Dendritic cell treated with granulocyte-macrophage colony-stimulating factor and Interleukin-4, amounts not matched to agents 40 ng/mL and 50 ng/mL, for 4 days (primary cell): Measurements from ENCODE around the gene ZIC4.

Experiments used
- H3K27ac Mint-ChIP-seq: one replicate; pipeline ENCODE4 v1.8.0; 2022; ENCODE audit warnings: mild to moderate bottlenecking, mixed read lengths
- H3K27me3 Mint-ChIP-seq: one replicate; pipeline ENCODE4 v1.8.0; 2022; ENCODE audit warnings: mild to moderate bottlenecking, mixed read lengths
- H3K36me3 Mint-ChIP-seq: one replicate; pipeline ENCODE4 v1.8.0; 2022; ENCODE audit warnings: low read depth, mixed read lengths
- H3K4me1 Mint-ChIP-seq: one replicate; pipeline ENCODE4 v1.8.0; 2022; ENCODE audit warnings: low read depth, mixed read lengths
- H3K4me3 Mint-ChIP-seq: one replicate; pipeline ENCODE4 v1.8.0; 2022; ENCODE audit warnings: mild to moderate bottlenecking, moderate library complexity, mixed read lengths
- H3K9me3 Mint-ChIP-seq: one replicate; pipeline ENCODE4 v1.8.0; 2022; ENCODE audit warnings: mixed read lengths
- intact Hi-C: fragments of 100-400 bp; cut with micrococcal nuclease; formaldehyde crosslinking; loops from one replicate; pipeline ENCODE4 v1.15.0; 2022

ZIC4 gene

GRCh38 chr3:147422196-147422595, 15.9 kb upstream of the ZIC4 start:
- peaks cover 17% of the 10 kb centered on the region for H3K9me3 Mint-ChIP-seq
- intact Hi-C loops: no loop called here
- H3K27ac Mint-ChIP-seq: no peak overlapping the region

GRCh38 chr3:147421184-147421912, 15.0 kb upstream of the ZIC4 start:
- peaks cover 17% of the 10 kb centered on the region for H3K9me3 Mint-ChIP-seq
- intact Hi-C loops: no loop called here

More at GRCh38 chr3:147422196-147422595, 15.9 kb upstream of the ZIC4 start:
- Mint-ChIP-seq H3K27me3 (peaks cover 80% of the 10 kb centered on the region), H3K4me3 (no peak overlapping the region), H3K4me1 (no peaks in the 10 kb centered on the region), H3K36me3 (no peaks in the 10 kb centered on the region)

DNA sequence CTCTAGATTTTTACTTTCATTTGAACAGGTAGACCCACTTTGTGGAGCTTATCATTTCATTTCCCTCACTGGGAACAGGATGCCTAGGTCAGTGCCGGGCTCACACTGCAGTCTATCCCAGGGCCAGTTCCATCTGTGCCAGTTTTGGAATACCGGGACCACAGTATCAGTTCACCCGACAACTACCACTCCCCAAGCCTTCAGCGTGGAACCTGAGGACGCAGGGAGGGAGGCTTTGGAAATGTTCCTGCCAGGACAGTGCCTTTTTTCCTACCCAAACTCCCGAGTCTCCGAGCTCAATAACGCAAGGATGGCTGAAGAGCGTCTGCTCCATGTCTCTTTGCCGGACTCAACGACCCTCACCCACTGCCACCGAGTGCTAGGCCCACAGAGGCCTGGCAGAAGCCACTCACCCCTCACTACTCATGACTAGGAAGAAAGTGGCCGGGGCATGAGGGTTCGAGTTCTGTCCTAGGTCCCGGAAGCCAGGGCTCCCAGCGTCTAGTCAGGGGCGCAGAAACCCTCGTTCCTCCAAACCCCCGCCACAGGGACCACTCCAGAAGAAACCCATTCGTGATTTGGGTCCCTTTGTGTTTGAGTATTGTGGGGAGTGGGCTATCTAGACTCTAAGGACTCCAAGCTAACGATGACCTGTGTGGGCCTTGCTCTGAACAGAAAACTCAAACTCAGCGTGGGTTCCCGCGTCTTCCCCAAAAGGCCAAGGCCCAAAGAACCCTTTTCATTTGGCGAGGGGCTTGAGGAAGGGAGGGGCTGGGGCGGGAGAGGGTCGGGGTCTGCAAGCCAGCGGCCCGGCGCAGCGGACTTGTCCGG, 14.2 kb upstream of the ZIC4 start:
- intact Hi-C loops: no loop called here
- Mint-ChIP-seq H3K9me3 (peaks cover 17% of the 10 kb centered on the region), H3K4me1 (no peaks in the 10 kb centered on the region), H3K36me3 (no peaks in the 10 kb centered on the region), H3K27me3 (peaks cover 90% of the 10 kb centered on the region), H3K27ac (no peak overlapping the region), H3K4me3 (no peak overlapping the region)

More at GRCh38 chr3:147421184-147421912, 15.0 kb upstream of the ZIC4 start:
- Mint-ChIP-seq H3K4me3 (no peak overlapping the region), H3K36me3 (no peaks in the 10 kb centered on the region), H3K27me3 (peaks cover 83% of the 10 kb centered on the region), H3K4me1 (no peaks in the 10 kb centered on the region), H3K27ac (no peak overlapping the region)

DNA sequence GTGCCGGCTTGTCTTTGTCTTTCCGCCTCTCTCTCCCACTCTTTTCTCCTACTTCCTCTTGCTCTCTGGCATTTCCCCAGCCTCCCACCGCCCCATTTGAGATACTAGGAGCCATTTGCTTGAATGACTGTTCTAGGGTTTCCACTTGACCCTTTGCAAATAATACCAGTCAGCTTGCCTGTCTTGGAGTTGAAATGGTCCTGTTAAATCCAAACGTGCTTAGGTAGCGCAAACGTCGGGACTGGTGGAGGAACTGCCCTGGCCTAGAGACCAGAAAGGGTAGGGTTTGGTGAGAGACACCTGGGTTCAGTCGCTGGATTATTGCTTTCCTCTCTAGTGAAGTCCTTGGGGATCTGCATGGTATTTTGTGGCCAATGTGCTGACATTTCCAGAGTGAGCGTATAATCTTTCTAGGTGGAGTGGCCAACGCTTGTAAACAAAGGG, 13.5 kb upstream of the ZIC4 start:
- intact Hi-C loops: no loop called here
- no peaks in the 10 kb centered on the region for H3K4me1 Mint-ChIP-seq
- no peak overlapping the region for H3K4me3 Mint-ChIP-seq
- H3K9me3 Mint-ChIP-seq: peaks cover 17% of the 10 kb centered on the region
- H3K27me3 Mint-ChIP-seq: peaks cover 91% of the 10 kb centered on the region
- no peaks in the 10 kb centered on the region for H3K36me3 Mint-ChIP-seq
- no peak overlapping the region for H3K27ac Mint-ChIP-seq

DNA sequence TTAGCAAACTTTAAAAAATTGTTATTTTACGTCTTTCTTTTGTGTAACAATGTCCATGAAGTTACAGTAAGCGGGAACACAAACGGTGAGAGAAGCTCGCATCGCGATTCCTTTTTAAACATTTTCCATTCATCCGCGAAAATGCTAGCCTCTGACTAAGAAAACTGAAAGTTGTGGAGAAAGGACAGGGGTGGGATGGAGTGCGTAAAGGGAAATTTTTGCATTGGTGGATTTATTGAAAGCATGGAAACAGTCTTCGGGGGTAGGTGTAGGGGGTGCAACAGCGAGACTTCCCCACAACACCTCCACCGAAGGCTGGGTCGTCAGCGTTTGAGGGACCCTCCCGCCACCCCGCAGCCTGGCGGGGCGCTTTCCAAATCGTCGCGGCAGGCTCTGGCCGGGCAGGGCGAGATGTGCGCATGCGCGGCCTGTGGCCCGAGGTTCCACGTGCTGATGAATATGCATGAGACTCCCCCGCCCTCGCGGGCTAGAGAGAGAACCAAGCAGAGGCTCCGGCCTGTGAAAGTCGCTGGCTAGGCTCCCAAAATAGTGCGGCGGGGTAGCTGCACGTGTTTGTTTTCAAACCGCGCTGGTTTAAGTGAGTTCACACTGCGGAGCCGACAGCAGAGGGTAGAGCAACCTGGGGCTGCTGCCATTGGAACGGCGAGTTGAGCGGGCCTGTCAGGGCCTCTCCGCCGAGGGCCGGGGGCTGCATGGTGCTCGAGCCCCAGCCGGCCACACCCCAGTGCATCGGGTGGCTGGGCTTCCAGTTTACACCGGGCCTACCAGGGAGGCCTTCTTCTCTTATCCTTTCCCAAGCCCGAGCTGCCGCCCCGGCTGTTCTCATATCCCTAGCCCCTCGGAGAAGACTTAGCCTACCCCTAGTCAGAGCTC, 12.7 kb upstream of the ZIC4 start:
- H3K9me3 Mint-ChIP-seq: peaks cover 17% of the 10 kb centered on the region
- H3K27ac Mint-ChIP-seq: no peak overlapping the region
- no peaks in the 10 kb centered on the region for H3K4me1 Mint-ChIP-seq
- H3K36me3 Mint-ChIP-seq: no peaks in the 10 kb centered on the region
- intact Hi-C loops: no loop called here
- H3K27me3 Mint-ChIP-seq: peaks cover 89% of the 10 kb centered on the region
- no peak overlapping the region for H3K4me3 Mint-ChIP-seq

GRCh38 chr3:147418371-147418781, 12.0 kb upstream of the ZIC4 start:
- intact Hi-C loops: no loop called here
- Mint-ChIP-seq H3K27ac (no peak overlapping the region), H3K9me3 (peaks cover 11% of the 10 kb centered on the region), H3K4me3 (no peak overlapping the region), H3K36me3 (no peaks in the 10 kb centered on the region), H3K27me3 (peaks cover 86% of the 10 kb centered on the region), H3K4me1 (peaks cover 4% of the 10 kb centered on the region)

GRCh38 chr3:147417551-147418295, 11.4 kb upstream of the ZIC4 start:
- H3K27ac Mint-ChIP-seq: no peak overlapping the region
- H3K36me3 Mint-ChIP-seq: no peaks in the 10 kb centered on the region
- intact Hi-C loops: no loop called here
- H3K4me1 Mint-ChIP-seq: peaks cover 8% of the 10 kb centered on the region
- peaks cover 86% of the 10 kb centered on the region for H3K27me3 Mint-ChIP-seq
- no peak overlapping the region for H3K4me3 Mint-ChIP-seq
- H3K9me3 Mint-ChIP-seq: peaks cover 8% of the 10 kb centered on the region

DNA sequence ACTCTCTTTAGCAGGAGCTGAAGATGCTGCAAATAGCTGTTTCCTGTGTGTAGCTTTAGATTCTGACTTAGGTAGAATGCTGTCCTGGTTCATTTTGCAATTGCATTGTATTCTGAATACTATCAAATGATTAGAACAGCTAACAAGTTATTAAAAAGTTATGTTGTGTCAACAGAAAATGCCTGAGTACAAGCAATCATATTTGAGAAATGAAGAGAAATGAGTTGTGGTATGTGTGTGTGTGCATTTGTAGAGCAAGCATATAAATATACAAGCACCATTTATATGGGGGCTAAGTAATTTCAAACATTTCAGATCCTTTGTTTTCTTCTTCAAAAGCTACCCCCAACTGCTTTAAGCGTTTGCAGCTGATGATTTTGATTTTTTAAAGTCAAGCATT, 10.6 kb upstream of the ZIC4 start:
- H3K4me1 Mint-ChIP-seq: peaks cover 12% of the 10 kb centered on the region
- H3K27ac Mint-ChIP-seq: no peak overlapping the region
- no peak overlapping the region for H3K4me3 Mint-ChIP-seq
- intact Hi-C loops: no loop called here
- H3K9me3 Mint-ChIP-seq: peaks cover 8% of the 10 kb centered on the region
- no peaks in the 10 kb centered on the region for H3K36me3 Mint-ChIP-seq
- peaks cover 85% of the 10 kb centered on the region for H3K27me3 Mint-ChIP-seq

- H3K27ac Mint-ChIP-seq: no peak overlapping the region
- no peak overlapping the region for H3K4me3 Mint-ChIP-seq
- peaks cover 21% of the 10 kb centered on the region for H3K4me1 Mint-ChIP-seq
- peaks cover 8% of the 10 kb centered on the region for H3K9me3 Mint-ChIP-seq
- H3K36me3 Mint-ChIP-seq: no peaks in the 10 kb centered on the region
- H3K27me3 Mint-ChIP-seq: peaks cover 85% of the 10 kb centered on the region
- intact Hi-C loops: no loop called here
These were observed 9.5 kb upstream of the ZIC4 start for GRCh38 chr3:147415874-147416273.

DNA sequence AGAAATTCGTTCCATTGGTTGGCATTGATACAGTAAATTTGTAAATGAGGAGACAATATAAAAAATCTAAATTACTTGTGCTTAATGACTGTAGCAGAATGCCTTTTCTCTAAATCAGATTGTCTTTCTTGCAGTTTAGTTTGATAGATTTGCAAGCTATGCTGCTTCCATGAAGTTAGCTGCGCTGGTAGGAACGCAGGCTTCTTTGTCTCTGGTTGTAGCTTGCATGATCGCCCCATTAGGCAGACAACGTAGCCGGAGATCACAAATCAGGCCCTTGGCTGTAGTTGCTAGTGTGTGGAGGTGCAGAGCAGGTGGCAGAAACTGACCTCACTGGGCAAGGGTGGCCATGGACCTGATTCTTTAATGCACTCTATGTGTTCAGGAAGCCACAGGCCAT, 8.9 kb upstream of the ZIC4 start:
- Mint-ChIP-seq H3K9me3 (peaks cover 8% of the 10 kb centered on the region), H3K4me1 (peaks cover 24% of the 10 kb centered on the region), H3K27me3 (peaks cover 85% of the 10 kb centered on the region), H3K27ac (no peak overlapping the region), H3K4me3 (no peak overlapping the region), H3K36me3 (no peaks in the 10 kb centered on the region)
- intact Hi-C loops: no loop called here

- Mint-ChIP-seq H3K4me3 (no peak overlapping the region), H3K27ac (no peak overlapping the region), H3K27me3 (peaks cover 85% of the 10 kb centered on the region), H3K9me3 (peaks cover 3% of the 10 kb centered on the region), H3K36me3 (no peaks in the 10 kb centered on the region), H3K4me1 (peaks cover 24% of the 10 kb centered on the region)
- intact Hi-C loops: no loop called here
These were observed 8.2 kb upstream of the ZIC4 start for GRCh38 chr3:147414390-147415138.

DNA sequence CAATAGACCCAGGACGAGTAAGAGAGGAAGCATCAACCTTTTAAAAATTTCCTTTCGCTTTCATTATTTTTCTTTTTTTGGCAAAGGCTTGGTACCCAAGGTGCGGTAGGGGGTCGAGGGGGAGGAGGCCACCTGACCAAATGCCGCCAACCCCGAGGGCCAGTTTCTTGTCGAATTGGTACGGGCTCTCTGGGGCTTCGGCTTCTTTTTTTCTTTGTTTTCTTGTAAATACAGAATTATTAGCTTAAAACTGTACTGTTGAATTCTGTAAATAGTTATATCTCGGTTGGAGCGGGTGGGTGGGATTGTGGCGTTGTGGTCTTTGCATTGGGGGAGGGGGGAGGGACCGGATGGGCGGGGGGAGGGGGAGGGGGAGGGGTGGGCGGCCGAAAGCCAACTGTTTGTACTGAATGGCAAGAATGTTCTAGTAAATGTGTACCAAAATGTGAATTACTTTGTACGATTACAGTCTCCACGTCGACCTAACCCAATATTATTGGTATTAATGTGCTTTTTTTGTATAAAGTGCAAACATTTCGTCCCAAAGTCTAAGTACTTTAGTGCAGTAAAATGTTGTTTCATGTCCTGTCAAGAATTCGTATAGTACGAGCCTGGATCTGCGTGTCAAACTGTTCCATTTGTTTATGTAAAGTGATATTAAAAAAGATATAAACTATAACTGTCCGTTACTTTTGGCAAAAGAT, 7.5 kb upstream of the ZIC4 start:
- Mint-ChIP-seq H3K4me1 (peaks cover 26% of the 10 kb centered on the region), H3K36me3 (peaks cover 2% of the 10 kb centered on the region), H3K27ac (no peak overlapping the region), H3K9me3 (peaks cover 3% of the 10 kb centered on the region), H3K4me3 (peak overlapping the region; percentile 53), H3K27me3 (peaks cover 85% of the 10 kb centered on the region)
- intact Hi-C loops: no loop called here
